Smooth muscle cell of the pulmonary artery (primary cell): ENCODE results near the gene MPZL2. TPM values are rescaled to one million over a fixed set of nuclear protein-coding genes. Genes with fewer than 3 reads are reported as not detected.

Source experiments
- total RNA-seq: library from RNA; depleted of rRNA; stranded (reverse); fragments of >200 nt; gene quantifications from 2 replicates; pipeline ENCODE4 v1.2.3, GENCODE V29; 2014

The MPZL2 gene
- 0.07 and 0.56 TPM in 2 replicates for total RNA-seq

GRCh38 chr11:118263695-118264568 lies at the start of gene MPZL2:
Gene MPZL2, minus strand, starts transcription at chr11:118264297. Its CDS starts 144 bp downstream, at chr11:118264153.

GRCh38 chr11:118304568-118305248 lies 40.6 kb upstream of the MPZL2 start, which contains the start of gene CD3E:
Gene CD3E, plus strand, starts transcription at chr11:118304730. Its CDS starts 223 bp downstream, at chr11:118304953.

GRCh38 chr11:118251858-118252652 lies 12.0 kb downstream of the MPZL2 start, which contains the start of gene MPZL3:
Gene MPZL3, minus strand, starts transcription at chr11:118252365. Its CDS starts 71 bp downstream, at chr11:118252294.

DNA sequence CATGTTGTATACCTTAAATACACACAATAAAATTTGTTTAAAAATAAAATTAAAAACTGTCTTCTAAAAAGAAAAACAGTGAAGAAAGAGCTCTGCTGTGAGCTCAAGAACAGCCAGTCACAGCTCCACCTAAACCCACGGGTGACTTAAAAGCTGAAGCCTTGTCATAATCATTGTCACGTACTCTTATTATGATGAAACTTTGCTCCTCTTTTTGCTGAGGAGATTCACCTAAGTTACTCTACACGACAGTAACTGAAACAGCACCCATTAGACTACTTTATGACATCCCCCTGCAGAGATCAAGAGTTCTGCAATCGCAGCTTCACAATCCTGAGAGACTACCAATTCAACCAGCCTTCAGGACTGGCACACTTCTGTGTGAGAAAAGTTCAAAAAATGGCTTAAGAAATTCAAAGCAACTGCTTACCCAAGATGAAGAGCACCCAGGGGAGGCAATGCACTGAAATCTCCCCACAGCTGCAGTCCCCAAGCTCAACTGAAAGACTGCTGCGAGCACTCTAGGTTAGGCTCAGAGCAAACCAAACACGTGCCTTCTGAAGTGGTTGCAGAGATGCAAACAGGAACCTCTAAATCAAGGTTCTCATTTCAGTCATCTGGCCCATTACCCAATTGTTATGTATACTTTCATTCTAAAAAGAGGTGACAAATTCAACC lies 39.4 kb downstream of the MPZL2 start, which contains the start of gene JAML:
Gene JAML (minus strand): TSS at position 501 of the 678 bp plus-strand sequence. CDS start 10,145 bp downstream, outside the sequence.

Other genes with a start within 250 kb of the MPZL2 start
- not detected in 2 replicates for gene TMPRSS4, start 187.2 kb downstream of the MPZL2 start, total RNA-seq
- not detected in 2 replicates for gene SMIM35, start 177.3 kb downstream of the MPZL2 start, total RNA-seq
- gene SCN4B, start 111.5 kb downstream of the MPZL2 start, total RNA-seq = 0.07 TPM in 1 of 2 replicates, not detected in the other
- gene SCN2B, start 87.7 kb downstream of the MPZL2 start, total RNA-seq = 0.03 and 0.13 TPM in 2 replicates
- not detected in 2 replicates for gene JAML, start 39.3 kb downstream of the MPZL2 start, total RNA-seq
- 0.59 and 1.7 TPM in 2 replicates for gene MPZL3, start 11.9 kb downstream of the MPZL2 start, total RNA-seq
- gene CD3E, start 40.4 kb upstream of the MPZL2 start, total RNA-seq = not detected in 2 replicates
- not detected in 2 replicates for gene CD3D, start 78.4 kb upstream of the MPZL2 start, total RNA-seq
- gene CD3G, start 80.0 kb upstream of the MPZL2 start, total RNA-seq = not detected in 2 replicates
- 36.8 and 40.5 TPM in 2 replicates for gene UBE4A, start 95.3 kb upstream of the MPZL2 start, total RNA-seq
- gene ATP5MG, start 137.3 kb upstream of the MPZL2 start, total RNA-seq = 26.4 and 37.3 TPM in 2 replicates
- gene KMT2A, start 172.2 kb upstream of the MPZL2 start, total RNA-seq = 55.1 and 57.6 TPM in 2 replicates